Fibroblast of gingiva (primary cell): Measurements from ENCODE around the gene SPRY4.
"Not testable (repeated sequence)": the region's sequence is repeated elsewhere in the genome, so short reads cannot be mapped to it uniquely, and the experiment has no call there.

Source experiments
- DNase-seq: peaks from one replicate; pipeline ENCODE4 v3.0.0-alpha.2; 2011; ENCODE audit warnings: low read depth

The SPRY4 gene

DNA sequence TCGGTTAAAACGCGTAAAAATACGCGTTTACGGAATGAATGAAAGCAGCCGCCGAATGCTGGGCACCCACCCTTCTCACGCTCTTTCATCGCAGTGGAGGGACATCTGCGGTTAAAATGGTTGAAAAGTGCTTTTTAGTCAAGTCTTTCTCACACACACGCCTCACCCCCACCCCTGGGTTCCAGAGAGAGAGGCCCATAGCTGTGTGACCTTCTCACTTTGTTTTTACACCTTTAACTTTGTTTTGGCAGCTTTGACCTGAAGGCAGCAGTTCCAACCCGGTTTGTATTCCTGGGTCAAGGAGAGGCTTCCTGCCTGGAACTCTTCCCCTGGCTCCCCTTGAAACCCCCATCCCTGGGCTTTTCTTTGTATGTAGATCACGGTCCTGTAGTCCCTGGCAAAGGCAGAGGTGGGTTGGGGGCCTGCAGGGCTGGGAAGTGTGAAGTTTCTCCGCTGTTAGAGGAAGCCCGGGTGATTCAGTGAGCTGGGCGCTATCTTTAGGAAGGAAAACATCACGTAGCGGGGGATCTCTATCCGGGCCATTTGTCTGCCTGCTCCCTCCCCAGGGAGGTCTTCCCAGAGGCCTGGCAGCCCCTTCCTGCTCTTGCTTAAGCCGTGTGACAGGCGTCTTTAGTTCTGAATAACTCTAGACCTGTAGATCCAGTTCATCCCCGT is 29.6 kb downstream of the SPRY4 start:
- no peak for DNase-seq

DNA sequence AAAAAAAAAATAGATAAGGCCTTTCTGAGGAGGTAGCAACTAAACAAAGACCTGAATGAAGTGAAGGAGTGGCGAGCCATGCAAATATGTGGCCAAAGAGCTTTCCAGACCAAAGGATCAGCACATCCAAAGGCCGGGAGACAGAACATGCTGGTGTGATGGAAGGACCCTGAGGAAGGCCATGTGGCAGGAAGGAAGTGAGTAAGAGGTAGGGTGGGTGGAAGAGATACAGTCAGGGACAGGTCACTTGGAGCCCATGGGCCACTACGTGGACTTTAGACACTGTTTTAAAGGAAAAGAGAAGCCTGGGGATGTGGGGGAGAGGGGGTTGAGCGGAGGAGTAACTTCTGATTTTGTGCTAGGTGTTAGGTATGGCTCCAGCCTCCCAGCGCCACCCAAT is 31.3 kb downstream of the SPRY4 start:
- DNase-seq, result no peak

DNA sequence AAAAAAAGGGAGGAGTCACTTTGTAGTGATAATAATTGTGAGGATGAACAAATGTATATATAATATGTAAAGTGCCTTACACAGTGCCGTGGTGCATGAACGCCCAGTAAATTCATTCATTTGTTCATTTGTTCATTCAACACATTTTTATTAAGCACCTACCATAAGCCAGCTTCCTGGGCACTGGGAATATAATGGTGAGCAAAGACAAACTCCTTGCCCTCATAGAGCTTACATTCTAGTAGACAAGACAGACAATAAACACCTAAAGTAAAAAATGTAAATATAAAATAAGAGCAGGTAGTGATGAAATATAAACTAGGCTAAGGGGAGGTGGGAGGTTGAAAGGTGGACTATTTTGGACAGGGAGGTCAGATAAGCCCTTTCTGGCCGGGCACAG is 32.0 kb downstream of the SPRY4 start:
- no peak for DNase-seq

DNA sequence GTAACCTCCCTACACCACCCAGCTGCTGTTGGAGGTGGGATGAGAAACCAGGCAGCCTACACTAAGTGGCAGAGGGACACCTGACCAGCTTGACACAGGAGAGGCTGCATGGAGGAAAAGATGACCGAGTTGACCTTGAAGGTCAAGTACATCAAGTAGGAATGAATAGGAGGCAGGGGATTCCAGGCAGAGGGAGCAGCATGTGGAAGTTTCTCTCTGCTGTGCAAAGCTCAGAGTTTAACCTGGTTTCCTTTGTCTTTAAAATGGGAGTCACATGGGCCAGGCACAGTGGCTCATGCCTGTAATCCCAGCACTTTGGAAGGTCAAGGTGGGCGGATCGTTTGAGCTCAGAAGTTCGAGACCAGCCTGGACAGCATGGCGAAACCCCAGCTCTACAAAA is 32.6 kb downstream of the SPRY4 start:
- DNase-seq, result no peak

DNA sequence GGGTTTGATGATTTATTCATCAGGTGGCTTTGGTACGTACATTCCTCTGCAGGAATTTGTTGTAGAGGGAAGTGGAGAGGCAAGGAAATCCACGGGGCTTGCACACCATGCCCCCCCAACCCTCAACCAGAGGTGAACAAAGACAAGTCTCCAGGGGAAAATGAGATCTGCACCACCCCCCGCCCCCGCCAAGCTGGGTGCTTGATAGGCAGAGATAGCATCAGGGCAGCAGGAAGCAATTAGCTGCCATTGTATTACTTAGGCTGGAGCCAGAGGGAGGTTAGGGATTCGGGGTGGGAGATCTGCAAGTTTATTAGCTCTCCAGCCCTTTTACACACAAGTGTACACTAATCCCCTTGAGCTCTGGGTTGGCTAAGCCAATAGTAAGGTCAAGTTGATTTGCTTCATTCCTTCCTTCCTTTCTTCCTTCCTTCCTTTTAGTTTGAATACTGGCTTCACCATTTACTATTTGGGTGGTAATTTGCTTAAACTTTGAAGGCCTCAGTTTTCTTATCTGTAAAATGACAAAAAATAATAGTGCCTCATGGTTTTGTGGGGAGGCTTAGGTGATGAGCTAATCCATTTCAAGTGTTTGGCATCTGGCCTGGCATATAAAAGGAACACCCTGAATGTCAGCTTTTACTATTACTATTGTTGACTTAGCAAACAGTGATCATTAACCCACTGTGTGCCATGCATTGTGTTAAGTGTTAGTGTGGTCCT is 34.1 kb downstream of the SPRY4 start:
- no peak for DNase-seq

DNA sequence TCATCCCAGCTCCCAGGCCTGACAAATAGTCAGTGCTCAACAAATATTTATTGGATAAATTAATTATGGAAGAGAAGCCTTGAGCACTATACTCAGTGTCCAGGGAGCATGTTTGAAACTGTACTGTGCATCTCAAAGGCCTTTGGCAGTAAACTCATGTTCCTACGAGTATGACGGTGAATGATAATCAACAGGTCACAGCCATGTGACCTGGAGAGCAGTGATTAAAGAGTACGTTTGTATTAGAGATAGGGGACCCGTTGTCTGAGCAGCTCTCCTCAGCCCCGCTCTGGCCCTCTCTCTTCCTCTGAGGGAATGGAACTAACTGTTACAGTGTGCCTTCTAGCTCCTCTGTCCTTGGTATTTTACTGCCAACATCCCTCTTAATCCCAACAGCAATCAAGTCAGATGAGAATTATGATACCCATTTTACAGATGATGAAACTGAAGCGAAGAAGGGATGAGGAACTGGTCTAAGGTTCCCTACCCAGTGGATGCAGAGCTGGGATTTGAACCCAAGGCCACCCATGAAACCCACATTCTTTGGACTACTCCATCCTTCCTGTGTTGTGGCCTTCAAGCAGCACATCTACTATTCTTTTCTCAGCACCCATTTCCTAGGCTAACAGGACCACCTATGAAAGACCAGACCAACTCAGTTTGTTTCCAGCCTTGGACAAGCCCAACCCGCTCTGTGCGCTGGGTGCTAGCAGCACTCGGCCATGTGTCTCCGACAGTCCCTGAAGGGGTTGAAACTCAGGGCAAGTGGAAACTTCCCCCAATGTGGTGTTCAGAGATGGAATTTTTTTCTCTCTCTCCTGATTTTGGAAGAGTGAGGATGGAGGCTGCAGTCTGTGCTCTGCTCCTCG is 34.9 kb downstream of the SPRY4 start:
- no peak for DNase-seq

DNA sequence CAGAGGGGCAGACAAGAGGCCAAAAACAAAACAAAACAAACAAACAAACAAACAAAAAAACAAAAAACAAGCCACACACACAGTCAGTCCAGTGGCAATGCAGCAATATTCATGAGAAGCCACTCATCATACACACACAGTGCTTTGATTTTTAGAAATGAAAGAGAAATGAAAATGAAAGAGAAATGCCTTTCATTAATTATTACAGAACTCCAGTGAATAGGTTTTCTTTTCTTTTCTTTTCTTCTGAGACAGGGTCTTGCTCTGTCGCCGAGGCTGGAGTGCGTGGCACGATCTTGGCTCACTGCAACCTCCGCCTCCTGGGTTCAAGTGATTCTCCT is 36.9 kb downstream of the SPRY4 start:
- DNase-seq, result no peak

DNA sequence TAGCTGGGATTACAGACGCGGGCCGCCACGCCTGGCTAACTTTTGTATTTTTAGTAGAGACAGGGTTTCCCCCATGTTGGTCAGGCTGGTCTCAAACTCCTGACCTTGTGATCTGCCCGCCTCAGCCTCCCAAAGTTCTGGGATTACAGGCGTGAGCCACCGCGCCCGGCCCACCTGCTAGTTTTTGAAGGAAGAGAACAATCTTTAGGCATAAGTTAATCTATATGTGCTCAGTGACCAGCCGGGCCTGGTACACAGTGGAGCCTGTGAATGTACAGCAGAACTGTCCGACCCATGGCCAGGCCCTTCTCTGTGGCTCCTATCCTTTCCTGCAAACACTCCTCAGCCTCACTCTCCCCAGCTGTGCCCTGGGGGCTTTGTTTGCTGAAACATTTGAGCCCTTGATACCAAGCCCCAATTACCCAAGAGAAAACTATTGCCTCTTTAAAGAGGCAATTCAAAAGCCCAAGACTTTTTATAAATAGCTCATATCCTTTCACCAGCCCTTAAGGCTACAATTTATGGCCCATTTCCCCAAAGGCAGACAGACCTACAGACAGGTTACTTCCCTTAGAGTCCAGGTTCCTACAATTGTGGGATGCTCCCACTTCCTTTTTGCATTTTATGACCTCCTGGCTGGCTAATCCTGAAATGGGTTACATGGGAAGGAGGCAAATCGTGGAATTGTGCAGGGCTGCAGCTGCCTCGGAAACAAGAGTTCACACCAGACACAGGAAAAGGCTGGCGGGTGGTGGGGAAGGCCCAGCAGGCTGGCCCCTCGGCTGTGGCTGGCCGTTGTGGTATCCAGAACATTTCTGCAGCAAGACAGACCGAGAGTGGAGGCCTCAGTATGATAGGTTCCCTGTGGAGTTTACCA is 37.5 kb downstream of the SPRY4 start:
- no peak for DNase-seq

DNA sequence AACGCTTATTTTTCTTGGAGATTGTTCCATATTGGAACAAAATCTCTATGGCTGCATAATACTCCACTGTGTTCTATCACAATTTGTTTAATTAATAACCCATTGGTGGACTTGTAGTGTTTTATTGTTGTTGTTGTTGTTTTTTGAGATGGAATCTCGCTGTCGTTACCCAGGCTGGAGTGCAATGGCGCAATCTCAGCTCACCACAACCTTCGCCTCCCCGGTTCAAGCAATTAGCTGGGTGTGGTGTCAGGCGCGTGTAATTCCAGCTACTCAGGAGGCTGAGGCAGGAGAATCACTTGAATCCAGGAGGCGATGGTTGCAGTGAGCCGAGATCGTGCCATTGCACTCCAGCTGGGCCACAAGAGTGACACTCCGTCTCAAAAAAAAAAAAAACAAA is 38.7 kb downstream of the SPRY4 start:
- no peak for DNase-seq

DNA sequence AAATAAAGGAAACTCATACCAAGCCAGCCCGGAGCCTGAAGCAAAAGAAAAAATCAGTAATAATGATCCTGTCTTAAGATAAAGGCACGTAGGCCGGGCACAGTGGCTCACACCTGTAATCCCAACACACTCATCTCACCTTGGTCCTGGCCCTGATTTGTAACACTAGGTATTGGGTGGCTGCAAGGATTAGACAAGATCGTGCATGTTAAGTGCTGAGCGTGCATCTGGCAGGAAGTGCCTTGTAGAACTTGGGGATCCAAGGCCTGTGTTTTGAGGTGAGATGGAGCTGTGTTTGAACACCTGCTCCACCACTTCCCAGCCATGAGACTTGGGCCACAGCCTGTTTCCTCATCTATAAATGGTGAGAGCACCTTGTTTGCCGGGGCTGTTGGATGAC is 41.5 kb downstream of the SPRY4 start:
- DNase-seq, result no peak

DNA sequence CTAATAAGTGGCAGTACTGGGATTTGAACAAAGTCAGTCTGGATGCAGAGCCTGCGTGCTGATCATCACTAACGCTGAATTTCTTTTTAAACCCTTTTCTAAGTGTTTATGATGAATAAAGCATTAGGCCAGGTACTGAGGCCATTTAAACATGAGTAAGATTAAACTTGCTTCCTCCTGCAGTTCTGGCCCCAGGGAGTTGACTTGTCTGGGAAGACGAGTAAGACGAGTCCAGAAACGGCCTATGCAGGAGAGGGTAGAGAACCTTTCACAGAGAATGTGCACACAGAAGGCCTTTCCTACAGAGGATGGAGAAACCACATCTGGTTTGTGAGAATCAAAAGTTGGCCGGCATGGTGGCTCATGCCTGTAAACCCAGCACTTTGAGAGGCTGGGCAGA is 42.9 kb downstream of the SPRY4 start:
- no peak for DNase-seq

DNA sequence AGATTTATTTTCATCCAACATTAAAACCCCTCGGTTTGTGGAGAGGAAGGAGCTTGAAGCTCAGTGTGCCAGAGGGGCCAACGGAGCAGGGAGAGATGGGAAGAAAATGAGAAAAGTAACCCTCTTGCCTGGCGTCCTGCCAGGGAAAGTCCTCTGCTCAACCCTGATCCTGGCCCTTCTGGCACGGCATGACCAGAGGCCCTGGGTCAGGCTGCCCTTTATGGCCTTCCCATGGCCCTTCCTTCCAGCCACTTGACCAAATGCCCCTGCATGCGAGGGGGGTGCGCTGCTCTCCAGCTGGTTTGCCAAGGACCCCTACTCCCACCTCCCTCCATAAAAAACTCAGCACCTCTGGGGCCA is 43.8 kb downstream of the SPRY4 start:
- no peak for DNase-seq

DNA sequence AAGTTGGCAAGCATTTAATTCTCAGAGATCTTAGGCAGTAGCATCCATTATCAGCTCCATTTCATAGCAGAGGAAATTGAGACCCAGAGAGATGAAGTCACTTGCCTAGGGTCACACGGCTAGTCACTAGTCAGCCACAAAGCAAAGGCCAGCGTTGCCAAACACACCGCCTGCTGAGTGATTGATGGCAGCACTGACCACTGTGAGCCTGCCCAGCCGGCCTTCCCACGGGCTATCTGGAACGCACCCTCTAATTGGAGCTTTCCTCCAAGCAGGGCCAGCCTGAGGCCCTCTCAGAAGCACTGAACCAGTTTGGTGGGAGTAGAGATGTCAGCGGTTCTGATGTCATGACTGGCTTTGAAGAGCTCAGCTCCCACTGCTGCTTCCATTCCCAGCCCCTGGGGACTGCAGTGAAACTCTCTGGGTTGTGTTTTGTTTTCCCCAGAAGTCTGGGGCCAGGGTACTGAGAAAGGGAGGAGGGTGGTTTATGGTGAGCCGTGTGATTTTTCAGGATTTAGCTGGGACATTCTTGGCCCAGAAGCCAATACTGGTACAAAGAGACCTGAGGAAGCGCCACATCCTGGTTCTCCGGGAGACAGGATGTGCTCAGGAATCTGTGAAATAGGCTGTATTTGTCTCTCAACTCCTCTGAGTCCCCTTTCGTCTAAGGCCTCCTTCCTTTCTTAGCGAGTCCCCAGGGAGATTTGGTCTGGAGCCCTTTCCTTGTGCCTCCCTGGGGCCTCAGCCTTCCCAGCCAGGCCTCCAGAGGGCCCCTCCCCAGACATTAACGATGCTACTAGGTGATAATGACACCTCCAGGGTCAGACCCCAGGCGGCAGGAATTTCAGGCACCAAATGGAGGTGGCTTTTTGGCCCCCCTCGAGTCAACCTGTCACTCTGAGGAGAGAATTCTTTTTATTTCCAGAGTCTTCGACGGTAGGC is 44.5 kb downstream of the SPRY4 start:
- no peak for DNase-seq

DNA sequence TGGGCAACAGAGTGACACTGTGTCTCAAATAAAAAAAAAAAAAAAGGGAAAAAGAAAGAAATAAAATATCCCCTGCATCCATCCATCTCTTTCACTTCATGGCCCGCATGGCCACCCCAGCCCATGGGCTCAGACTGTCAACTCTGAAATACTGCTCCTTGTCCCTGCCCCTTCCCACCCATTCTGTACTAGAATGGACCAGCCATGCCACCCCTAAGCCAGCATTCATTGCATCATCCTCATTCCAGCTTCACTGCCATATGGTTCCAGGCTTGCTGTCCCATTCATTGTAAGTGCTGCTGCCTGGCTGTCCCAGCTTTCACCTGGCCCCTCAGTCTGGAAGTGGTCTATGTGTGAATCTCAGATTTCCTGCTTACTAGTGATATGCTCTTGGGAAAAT is 46.2 kb downstream of the SPRY4 start:
- DNase-seq, result no peak

DNA sequence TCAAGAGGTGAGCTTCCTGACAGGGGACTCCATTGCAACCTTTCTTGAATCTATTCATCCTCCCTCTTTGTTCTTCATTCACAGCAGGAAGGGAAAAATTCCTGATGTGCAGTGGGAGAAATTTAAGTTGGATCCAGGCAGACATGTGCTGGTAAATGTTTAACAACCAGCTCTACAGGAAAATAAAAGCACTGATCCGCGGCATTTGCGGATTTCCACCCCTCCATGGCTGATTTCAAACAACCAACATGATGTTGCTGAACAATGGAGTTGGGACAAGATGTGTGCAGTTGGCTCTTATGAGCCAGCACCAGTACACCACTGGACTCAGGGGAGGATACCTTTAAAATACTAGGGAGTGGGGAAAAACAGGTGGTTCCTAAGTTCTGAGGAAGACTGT is 47.0 kb downstream of the SPRY4 start:
- DNase-seq, result no peak

DNA sequence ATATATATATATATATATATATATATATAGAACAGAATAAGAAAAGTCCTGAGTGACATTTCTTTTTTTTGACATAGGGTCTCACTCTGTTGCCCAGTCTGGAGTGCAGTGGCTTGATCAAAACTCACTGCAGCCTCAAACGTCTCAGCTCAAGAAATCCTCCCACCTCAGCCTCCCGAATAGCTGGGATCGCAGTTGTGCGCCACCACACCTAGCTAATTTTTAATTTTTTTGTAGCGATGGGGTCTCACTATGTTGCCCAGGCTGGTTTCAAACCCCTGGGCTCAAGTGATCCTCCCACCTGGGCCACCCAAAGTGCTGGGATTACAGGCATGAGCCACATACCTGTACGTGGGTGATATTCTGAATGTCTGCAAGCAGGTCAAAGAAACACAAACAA is 48.3 kb downstream of the SPRY4 start:
- no peak for DNase-seq

DNA sequence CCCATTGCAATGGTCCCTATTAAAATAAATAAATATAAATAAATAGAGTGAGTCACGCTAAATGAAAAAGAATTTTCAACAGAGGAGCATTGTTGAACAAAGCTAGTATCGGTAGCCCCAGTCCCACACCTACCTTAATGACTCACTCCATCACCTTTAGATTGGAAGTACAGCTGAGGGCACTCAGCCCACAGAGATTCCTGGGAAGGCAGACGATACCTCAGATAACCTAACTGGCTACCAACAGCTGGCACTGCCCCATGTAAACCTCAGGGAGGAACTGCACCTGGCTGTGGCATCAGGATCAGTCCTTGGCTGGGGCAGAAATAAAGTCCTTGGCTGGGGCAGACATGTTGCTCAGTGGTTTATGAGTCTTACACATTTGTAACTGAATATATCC is 49.3 kb downstream of the SPRY4 start:
- DNase-seq, result no peak

DNA sequence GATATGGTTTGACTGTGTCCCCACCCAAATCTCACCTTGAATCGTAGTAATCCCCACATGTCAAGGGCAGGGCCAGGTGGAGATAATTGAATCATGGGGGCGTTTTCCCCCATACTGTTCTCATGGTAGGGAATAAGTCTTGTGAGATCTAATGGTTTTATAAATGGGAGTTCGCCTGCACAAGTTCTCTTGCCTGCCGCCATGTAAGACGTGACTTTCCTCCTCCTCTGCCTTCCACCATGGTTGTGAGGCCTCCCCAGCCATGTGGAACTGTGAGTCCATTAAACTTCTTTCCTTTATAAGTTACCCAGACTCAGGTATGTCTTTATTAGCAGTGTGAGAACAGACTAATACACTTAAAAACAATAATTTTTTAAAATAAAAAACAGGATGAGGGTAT is 52.2 kb downstream of the SPRY4 start:
- not testable (repeated sequence) for DNase-seq

DNA sequence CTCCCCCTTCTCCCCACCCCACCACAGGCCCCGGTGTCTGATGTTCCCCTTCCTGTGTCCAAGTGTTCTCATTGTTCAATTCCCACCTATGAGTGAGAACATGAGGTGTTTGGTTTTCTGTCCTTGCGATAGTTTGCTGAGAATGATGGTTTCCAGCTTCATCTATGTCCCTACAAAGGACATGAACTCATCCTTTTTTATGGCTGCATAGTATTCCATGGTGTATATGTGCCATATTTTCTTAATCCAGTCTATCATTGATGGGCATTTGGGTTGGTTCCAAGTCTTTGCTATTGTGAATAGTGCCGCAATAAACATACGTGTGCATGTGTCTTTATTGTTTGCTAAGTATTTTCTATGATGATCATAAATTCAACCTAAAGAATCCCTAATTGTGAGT is 60.7 kb downstream of the SPRY4 start:
- not testable (repeated sequence) for DNase-seq

DNA sequence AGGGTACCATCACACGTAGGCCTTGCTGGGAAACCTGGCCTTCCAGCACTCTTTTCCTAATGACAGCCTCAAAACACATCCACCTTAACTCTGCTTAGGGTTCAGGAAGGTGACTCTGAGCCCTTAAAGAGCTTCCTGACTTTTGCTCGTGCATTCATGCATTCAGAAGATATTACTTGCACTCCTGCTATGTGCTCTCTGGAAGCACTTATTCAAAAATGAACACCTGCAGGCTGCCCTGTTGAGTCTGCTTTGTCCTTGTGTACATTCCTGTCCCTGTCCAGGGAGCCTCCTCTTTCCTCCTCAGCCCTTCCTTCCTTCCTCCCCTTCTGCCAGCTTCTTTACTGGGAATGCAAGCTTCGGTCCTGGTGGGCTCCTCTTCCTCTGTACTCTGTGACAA is 61.5 kb downstream of the SPRY4 start:
- no peak for DNase-seq

DNA sequence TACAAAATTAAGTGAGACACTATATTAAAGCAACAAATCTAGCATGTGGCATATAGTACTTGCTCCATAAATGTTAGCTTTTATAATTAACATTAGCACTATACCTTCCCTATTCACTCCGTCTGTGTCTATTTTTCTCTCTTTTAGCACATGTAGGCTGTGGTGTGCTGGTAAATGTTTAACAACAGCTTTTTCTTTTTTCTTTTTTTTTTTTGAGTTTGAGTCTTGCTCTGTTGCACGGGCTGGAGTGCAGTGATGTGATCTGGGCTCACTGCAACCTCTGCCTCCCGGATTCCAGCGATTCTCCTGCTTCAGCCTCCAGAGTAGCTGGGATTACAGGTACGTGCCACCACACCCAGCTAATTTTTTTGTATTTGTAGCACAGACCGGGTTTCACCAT is 62.1 kb downstream of the SPRY4 start:
- DNase-seq, result no peak
